NCI-H2196 (cell line): ENCODE data around the gene DIO1.

Experiments
- DNase-seq: peaks from one replicate; lab custom pipeline; 2025; ENCODE audit not compliant: unreplicated experiment; lab: John Stamatoyannopoulos, UW

DIO1 gene

DNA sequence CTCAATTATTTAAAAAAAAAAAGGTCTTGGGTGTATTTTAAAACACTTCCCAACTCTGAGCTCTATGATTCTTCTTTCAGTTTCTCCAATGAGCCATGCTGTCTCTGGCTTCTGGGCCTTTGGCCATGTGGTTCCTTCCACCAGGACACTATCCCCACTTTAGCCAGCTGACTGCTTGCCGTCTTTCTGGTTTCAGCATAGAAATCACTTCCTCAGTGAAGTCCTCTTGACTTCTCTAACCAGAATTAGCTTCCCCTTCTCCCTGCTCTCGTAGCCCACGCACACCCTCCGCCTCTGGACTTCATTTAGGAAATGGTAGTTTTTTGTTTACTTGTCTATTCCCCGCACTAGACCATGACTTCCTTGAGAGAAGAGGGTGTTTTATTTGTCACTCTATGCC lies 1.1 kb upstream of the DIO1 start:
- DNase-seq, result no peak

DNA sequence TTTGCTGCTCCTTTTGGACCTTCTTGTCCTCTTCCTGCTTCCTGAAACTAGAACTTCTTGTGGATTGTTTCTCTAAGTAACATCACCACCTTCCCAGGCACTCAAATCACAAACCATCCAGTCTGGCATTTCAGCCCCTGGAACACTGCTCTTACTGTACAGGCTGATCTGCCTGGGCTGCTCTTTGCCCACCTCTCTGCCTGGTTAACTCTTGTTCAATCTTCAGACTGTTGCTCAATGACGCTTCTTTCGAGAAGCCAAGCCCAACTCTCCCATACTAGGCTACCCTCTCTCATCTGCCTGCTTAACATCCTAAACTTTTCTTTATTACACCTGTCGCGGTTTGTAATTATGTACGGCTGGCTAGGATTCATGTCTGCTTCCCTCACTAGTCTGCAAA lies 657 bp downstream of the DIO1 start:
- no peak for DNase-seq

DNA sequence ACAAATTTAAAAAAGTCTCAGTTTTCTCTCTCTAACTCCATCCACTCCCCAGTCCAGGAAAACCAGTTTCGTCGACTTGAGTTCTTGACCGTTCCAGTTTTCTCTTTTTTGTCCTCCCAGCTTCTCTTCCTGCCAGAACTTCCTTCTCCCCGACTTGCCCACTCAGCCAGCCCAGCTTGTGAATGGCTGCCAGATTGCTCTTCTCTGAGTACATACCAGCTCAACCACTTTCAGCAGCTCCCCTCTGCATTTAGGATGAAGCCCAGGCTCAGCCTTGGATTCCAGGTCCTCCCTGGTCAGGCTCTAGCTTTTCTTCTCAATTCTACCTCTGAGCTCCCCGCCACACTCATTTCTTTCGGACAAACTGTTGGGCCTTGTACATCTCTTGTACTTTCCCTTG lies 1.4 kb downstream of the DIO1 start:
- no peak for DNase-seq

DNA sequence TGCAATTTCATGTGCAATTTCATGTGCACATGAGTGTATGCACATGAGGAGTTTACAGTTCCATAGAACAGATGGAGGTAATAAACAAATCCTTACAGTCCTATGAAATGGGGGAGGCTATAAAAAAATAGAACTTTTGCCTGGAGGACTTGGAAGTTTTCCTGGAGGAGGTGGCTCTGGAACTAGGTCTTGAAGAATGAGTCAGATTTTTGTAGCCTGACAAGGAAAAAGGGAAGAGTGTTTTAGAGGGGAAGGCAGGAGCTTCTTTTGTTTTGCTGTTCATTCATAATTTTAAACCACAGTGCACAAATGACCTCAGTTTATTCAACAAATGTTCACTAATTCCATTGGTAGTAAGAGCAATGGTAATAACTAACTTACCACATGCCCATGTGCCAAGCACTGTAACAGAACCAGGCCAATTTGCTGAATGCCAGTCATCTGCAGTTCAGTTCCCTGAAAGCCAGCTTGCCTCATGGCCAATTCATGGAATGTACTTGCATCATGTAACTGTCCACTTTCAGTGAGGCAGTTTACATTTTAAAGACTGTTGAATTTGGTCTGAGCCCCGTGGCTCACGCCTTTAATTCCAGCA lies 2.7 kb downstream of the DIO1 start:
- no peak for DNase-seq

DNA sequence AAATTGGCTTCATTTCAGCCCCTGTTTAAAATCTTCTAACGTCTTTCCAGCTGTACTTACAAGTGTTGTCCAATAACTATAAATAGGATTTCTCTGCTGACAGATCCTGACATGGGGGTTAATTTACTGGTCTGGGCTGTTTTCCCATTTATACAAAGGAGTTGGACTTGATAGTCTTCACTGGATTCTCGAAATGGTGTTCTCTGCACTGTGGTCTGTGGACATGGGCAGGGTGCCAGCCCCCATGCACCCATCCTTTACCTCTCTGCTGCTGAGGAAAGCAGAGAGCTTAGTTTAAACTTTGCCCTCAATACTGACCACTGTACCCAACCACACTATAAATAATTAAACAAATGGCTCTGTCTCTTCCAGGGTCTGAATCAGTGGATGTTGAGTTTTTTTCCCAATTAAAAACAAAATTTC lies 5.2 kb downstream of the DIO1 start:
- peak; percentile 15 for DNase-seq

DNA sequence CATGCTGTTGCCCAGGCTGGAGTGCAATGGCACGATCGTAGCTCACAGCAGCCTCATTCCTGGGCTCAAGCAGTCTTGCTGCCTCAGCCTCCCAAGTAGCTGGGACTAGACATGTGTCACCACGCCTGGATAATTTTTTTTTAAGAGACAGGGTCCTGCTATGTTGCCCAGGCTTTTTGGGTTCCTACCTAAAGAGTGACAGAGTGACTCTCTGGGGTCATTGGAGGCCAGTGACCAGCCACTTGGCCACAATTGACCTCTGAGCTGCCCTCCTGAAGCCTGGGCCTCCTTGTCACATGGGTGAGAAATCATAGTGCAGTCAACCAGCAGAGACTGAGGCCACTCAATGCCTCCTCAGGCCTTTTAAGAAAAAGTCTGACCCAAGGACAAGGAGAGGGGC lies 5.7 kb downstream of the DIO1 start:
- no peak for DNase-seq

DNA sequence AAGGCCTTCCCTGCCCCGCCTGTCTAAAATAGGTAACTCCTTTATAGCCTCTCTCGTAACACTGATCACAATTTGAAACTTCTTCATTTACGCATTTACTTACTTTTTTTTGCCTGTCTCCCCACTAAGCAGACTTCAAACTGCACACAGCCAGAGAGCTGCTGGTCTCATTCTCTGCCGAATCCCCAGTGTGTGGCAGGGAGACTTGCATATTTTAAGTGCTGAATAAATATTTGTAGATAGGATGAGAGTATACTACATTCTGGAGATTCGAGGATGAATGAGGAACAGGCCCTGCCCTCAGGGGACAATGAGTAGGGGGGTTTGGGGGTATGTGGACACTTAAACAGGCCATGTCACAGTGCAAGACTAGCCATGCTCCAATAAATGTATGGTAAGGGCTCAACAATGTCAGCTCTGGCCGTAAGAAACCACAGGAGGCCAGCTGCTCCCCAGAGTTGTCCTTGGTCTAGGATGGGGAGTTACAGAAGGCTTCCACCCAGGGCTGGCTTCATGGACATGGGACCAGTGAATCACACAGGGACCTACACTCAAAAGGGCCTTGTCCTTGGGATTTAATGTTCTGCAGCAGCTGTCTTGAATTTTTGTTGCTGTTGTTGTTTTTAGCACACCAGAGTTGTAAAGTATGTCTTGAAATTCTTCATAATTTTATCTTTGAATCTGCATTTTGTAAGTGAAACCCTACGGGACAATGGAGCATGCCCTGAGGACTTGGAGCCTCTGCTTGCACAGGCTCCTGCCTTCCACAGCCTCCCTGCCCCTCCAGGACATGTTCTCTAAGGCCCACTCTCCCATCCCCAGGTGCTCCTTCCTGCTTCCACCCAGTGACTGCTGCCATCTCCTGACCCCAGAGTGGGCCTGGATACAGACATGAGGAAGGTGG lies 8.5 kb downstream of the DIO1 start:
- no peak for DNase-seq

DNA sequence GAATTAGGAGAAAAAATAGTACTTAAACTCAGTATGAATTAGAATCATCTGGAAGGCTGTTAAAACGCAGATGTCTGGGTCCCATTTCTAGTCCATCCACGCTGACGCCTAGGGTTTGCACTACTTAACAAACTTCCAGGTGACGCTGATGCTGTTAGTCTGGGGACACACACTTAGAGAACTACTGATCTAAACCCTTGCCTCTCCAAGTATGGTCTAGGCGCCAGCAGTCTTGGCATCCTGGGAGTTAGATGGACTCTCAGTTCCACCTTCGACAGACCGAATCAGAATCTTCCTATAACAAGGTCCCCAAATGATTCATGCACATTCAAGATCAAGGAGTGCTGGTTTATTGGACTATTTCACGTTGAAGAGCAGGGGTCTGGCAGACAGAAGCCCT lies 11.5 kb downstream of the DIO1 start:
- DNase-seq, result no peak

DNA sequence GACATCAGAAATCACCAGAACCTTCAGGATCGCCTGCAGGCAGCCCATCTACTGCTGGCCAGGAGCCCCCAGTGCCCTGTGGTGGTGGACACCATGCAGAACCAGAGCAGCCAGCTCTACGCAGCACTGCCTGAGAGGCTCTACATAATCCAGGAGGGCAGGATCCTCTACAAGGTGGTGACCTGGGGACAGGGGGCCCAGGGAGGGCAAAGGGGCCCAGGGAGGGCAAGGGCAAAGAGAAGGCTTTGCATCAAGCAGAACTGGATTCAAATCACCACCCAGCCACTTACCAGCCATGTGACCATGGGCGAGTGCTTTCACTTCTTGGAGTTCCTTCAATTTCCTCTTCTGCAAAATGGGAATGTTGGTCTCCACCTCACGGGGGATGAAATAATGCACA lies 12.1 kb downstream of the DIO1 start:
- no peak for DNase-seq

DNA sequence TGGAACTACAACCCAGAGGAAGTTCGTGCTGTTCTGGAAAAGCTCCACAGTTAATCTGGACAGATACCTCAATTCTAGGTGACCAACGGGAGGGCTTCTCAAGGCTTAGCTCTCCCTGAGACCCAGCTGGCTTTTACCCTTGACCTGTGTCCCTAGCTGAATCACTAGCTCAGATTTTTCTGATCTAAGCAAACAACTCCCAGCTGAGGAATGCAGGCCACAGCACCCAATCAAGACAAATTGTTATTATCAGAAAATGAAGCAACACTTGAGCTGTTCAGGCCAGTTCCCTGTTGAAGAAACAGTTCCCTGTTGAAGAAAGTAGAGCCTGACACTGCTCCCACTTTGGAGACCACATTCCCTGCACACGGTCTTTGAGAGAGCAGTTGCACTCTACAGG lies 16.0 kb downstream of the DIO1 start:
- DNase-seq, result no peak

DNA sequence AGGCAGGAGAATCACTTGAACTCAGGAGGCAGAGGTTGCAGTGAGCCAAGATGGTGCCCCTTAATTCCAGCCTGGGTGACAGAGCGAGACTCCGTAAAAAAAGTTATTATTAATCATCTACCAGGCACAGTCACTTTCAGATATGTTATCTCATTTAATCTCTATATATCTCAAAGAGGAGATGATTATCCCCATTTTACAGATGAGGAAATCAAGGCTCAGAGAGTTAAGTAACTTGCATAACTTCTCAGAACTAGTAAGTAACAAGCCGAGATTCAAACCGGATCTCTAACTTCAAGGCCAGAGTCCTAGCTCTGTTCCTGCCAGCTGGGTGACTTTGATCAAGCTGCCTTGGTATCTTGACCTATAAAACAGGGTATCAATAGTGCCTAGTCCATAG lies 17.5 kb downstream of the DIO1 start:
- no peak for DNase-seq

DNA sequence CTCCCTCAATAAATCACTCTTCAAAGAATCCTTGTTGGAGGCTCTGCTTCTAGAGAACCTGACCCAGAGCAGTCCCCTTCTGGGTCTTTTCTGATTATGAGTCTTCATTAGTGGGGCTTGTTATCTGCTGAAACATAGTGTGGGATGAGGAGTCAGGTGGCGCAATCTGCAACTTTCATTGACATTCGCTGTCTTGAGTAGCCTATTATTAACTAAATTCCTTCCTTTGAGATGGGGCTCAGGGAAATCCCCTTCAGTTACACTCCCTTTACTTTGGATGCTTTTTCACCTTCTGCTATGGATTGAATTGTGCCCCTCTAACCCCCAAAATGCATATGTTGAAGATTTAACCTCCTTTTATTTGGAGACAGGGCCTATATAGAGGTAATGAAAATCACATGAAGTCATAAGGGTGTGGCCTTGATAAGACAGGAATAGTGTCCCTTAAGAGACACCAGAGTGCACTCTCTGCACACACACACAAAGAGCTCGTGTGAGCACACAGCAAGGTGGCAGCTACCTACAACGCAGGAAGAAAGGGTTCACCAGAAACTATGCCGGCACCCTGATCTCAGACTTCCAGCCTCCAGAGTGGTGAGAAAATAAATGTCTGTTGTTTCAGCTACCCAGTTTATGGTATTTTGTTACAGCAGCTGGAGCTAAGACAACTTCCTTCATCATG lies 19.5 kb downstream of the DIO1 start:
- no peak for DNase-seq

DNA sequence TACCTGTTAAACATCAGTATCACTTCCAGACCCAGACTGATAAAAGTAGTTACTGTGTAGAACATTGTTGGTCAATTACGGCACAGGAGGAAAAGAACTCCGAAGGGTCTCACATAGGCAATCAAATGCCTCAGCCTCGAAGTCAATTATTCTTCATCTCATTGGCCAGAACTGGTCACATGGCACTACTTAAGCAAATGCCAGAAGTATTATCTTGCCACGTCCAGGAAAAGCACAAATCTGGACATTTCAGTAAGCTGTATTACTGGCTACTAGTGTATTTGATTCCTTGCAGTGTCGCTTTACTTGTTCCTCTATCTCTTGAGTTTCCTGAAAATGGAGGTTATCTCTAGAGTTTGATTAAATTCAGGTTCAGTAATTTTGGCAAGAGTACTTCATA lies 24.4 kb downstream of the DIO1 start:
- DNase-seq, result no peak

DNA sequence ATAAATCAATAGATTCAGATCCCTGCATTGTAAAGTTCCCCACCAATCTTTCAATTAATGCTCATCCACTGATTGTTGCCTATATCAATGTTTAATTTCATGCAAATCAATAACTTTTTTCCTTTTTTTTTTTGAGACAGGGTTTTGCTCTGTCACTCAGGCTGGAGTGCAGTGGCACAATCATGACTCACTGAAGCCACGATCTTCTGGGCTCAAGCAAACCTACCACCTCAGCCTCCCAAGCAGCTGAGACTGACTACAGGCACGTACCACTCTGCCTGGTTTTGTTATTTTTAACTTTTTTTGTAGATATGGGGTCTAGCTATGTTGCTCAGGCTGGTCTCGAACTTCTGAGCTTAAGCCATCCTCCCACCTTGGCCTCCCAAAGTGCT lies 25.7 kb downstream of the DIO1 start:
- no peak for DNase-seq

DNA sequence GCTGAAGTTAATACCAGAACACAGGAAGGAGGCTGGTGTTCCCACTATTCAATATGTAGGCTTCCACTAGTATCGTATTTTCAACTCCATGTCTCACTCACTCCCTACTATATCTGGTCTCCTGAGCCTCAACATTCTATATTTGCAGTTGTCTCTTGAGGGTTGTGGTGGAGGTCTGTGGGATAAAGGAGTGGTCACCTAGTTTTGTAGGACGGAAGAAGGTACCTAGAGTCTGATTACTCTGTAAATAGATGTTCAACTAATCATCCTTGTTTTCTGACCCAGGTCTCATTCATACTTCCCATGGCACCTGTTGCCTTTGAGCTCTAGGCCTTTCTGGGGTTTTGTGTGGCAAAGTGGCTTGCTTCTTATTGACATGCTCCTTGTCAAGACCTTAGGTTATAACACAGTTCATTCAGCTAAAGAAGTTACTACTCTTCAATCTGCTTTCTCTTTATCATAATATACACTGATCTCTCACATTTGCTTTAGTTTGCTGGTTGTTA lies 33.4 kb downstream of the DIO1 start:
- no peak for DNase-seq

DNA sequence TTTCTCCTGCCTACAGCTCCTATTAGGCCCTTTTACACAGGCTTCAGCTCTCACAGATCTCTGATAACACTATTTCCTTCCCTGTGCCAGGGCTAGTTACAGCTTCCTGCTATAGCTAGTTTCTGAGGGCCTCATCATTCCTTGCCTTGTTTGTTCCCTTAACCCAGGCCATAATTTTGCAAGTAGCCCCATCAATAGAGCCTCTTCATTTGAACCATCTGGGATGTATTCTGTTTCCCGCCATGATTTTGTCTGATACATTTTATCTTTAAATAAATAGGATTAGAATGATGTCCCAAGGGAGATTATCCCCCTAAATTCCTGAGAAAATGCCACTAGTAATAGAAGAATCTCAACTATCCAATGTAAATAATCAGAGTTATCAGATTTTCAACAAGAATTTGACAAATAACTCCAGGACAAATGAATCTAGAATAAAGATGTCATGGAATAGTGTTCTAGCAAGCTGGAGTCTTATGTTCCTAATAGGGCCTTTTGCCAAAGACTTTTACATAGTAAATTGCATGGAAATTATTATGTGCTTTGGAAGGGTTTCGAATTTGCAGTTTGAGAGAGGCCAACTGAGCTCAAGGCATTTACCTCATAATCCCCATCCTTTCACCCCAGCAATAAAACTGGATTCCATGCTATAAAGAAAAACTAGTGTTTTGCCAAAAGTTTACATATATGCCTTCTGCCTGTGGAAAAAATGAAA lies 35.4 kb downstream of the DIO1 start:
- no peak for DNase-seq

DNA sequence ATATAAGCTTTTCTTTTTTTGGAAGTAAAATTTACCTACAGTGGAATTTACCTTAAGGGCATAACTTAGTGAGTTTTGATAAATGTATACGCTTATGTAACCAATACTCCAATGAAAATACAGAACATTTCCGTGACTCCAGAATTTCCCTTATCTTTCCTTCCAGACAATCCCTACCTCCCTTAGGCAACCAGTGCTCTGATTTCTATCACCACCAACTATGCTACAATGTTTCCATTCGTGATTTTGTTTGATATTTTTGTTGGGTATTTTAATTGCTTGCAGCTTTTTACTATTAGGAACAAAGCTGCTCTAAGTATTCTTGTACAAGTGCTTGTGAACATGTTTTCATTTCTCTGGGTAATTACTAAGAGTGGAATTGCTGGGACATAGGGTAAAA lies 36.9 kb downstream of the DIO1 start:
- no peak for DNase-seq

DNA sequence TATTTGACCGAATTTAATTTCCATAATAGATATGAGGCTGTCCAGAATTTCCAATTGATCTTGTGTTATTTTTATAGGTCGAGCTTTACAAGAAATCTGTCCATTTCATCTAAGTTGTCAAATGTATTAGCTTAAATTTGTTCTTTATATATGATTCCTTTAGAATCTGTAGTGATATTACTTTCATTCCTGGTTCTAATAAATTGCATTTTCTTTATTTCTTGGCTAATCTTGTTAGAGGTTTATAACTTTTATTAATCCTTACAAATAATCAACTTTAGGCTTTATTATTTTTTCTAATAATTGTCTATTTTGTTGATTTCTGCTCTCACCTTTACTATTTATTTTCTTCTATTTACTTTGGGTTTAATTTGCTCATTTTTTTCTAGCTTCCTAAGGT lies 37.5 kb downstream of the DIO1 start:
- no peak for DNase-seq

DNA sequence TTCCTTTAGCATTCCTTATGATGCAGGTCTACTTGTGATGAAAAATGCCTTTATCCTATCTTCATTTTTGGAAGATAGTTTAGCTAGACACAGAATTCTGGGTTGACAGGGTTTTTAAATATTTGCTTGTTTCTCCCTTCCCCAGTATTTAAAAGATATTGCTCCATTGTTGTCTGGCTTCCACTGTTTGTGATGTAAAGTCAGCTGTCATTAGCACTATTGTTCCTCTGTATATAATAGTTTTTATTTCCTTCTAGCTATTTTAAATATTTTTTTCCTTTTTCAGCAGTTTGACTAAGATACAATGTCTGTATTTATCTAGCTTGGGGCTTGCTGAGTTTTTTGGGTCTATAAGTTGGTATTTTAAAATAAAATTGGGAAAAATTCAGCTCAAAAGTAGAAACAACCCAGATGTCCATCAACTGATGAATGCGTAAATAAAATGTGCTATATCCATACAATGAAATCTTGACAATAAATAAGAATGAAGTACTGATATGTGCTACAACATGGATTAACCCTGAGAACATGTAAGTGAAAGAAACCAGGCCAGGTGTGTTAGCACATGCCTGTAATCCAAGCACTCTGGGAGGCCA lies 40.3 kb downstream of the DIO1 start:
- DNase-seq, result no peak

DNA sequence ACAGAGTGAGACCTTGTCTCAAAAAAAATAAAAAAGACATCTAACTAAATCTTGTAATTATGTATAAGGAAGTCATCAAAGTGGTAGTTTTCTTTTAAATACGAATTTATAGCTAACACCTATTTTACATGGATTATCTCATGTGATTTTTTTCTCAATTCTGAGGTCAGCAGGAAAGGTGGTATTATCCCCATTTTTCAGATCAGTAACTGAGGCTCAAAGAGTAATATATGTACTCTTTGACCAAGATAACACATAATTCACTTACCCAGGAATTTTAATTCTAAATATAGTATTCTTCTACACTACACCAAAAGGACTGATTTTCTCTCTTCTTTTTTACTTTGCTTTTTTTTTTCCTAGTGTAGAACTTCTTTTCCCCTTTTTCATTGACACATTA lies 42.4 kb downstream of the DIO1 start:
- DNase-seq, result no peak
